NCI-H510A (cell line): ENCODE measurements around the gene CACNA1D.
"Not testable (repeated sequence)": the region's sequence is repeated elsewhere in the genome, so short reads cannot be mapped to it uniquely, and the experiment has no call there.

ENCODE experiments used
- DNase-seq: peaks from one replicate; lab custom pipeline; 2025; lab: John Stamatoyannopoulos, UW

Gene CACNA1D

GRCh38 chr3:53616971-53617892 is 122.8 kb downstream of the CACNA1D start:
- DNase-seq: no peak

- DNase-seq: no peak
Observed at GRCh38 chr3:53617893-53618523, 123.6 kb downstream of the CACNA1D start.

- DNase-seq: no peak
Observed at GRCh38 chr3:53618524-53618906, 124.1 kb downstream of the CACNA1D start.

GRCh38 chr3:53618936-53619335 is 124.5 kb downstream of the CACNA1D start:
- no peak for DNase-seq

GRCh38 chr3:53624061-53624857 is 129.8 kb downstream of the CACNA1D start:
- no peak for DNase-seq

- DNase-seq: no peak
Observed at GRCh38 chr3:53626876-53627275, 132.5 kb downstream of the CACNA1D start.

GRCh38 chr3:53628536-53629401 is 134.4 kb downstream of the CACNA1D start:
- no peak for DNase-seq

- DNase-seq: no peak
Observed at GRCh38 chr3:53629402-53629723, 135.0 kb downstream of the CACNA1D start.

GRCh38 chr3:53630547-53630946 is 136.1 kb downstream of the CACNA1D start:
- no peak for DNase-seq

- DNase-seq: no peak
Observed at GRCh38 chr3:53633197-53633787, 138.9 kb downstream of the CACNA1D start.

- no peak for DNase-seq
Observed at GRCh38 chr3:53635041-53635440, 140.6 kb downstream of the CACNA1D start.

- DNase-seq: not testable (repeated sequence)
Observed at GRCh38 chr3:53638806-53639205, 144.4 kb downstream of the CACNA1D start.

GRCh38 chr3:53641397-53641796 is 147.0 kb downstream of the CACNA1D start:
- DNase-seq: no peak

- DNase-seq: no peak
Observed at GRCh38 chr3:53642211-53642610, 147.8 kb downstream of the CACNA1D start.

- DNase-seq: no peak
Observed at GRCh38 chr3:53643757-53644156, 149.3 kb downstream of the CACNA1D start.

GRCh38 chr3:53645754-53646153 is 151.3 kb downstream of the CACNA1D start:
- DNase-seq: no peak

- DNase-seq: no peak
Observed at GRCh38 chr3:53646723-53647122, 152.3 kb downstream of the CACNA1D start.

- no peak for DNase-seq
Observed at GRCh38 chr3:53649816-53650215, 155.4 kb downstream of the CACNA1D start.

- DNase-seq: no peak
Observed at GRCh38 chr3:53650424-53650823, 156.0 kb downstream of the CACNA1D start.

GRCh38 chr3:53650928-53651661 is 156.7 kb downstream of the CACNA1D start:
- DNase-seq: no peak

- DNase-seq: no peak
Observed at GRCh38 chr3:53651927-53652326, 157.5 kb downstream of the CACNA1D start.
